ENCODE measurements around the gene ADAR. TPM values are rescaled to one million over a fixed set of nuclear protein-coding genes. Genes with fewer than 3 reads are reported as not detected.
A peak's percentile ranks its signal among the peaks of the same experiment; 100 is the strongest.

Gene ADAR
- total and polyA plus RNA-seq, 2 experiments from 2014 or later: 61.3 to 71.3 TPM

- Histone ChIP-seq H3K9me3 (ENCODE audit: low read depth) (no peaks in the 10 kb centered on the region), H3K27me3 (replicated peaks; ENCODE audit: insufficient read depth) (0 out of 2 replicates have a peak, but pooled peaks cover 8% of the 10 kb centered on the region), H3K9me2 (ENCODE audit: insufficient read depth) (no peaks in the 10 kb centered on the region), H3K4me1 (ENCODE audit: insufficient read depth) (0 out of 2 replicates have a peak, but pooled peaks cover 7% of the 10 kb centered on the region), H2AFZ (no peak overlapping the region), H3K4me2 (ENCODE audit: unreplicated experiment) (no peak overlapping the region), H3K27ac (no peak overlapping the region), H3K9ac (no peak overlapping the region), H3K4me3 (no peak overlapping the region), H3K79me2 (ENCODE audit: insufficient read depth) (no peaks in the 10 kb centered on the region), H3K36me3 (ENCODE audit: low read depth) (peaks cover 11% of the 10 kb centered on the region; the same call in 1 of the 2 replicates), H3F3A (ENCODE audit: insufficient read depth) (peaks cover 35% of the 10 kb centered on the region), H4K20me1 (ENCODE audit: insufficient read depth) (no peaks in the 10 kb centered on the region)
- DNase-seq: peak; percentile 82
- 71 to 77% methylated on average over 13 of the region's 13 CpGs for WGBS, 2 experiments (ENCODE audit: low coverage in 1 of 2, low lambda C conversion rate in 2 of 2, missing lambda C conversion rate in 2 of 2)
- in situ Hi-C loops (cut with MboI): no loop called here
- no peak for TF ChIP-seq EZH2phosphoT487 (IDR thresholded peaks at IDR 0.05; ENCODE audit: insufficient read depth, low read depth)
- no peak for TF ChIP-seq EZH2 (IDR thresholded peaks at IDR 0.05; ENCODE audit: insufficient read depth, poor library complexity, severe bottlenecking)
Measured at GRCh38 chr1:154546264-154547063, 61.5 kb downstream of the ADAR start.

GRCh38 chr1:154541231-154541630 lies 66.8 kb downstream of the ADAR start:
- WGBS, 2 experiments (ENCODE audit: low coverage in 1 of 2, low lambda C conversion rate in 2 of 2, missing lambda C conversion rate in 2 of 2): 64 to 71% methylated on average over 5 to 6 of the region's 6 CpGs
- H3K27me3 ChIP-seq (replicated peaks; ENCODE audit: insufficient read depth): peaks cover 11% of the 10 kb centered on the region; the same call in 1 of the 2 replicates
- no peak for TF ChIP-seq EZH2phosphoT487 (IDR thresholded peaks at IDR 0.05; ENCODE audit: insufficient read depth, low read depth)
- TF ChIP-seq EZH2 (IDR thresholded peaks at IDR 0.05; ENCODE audit: insufficient read depth, poor library complexity, severe bottlenecking): no peak
- no peaks in the 10 kb centered on the region for H3K9me3 ChIP-seq (ENCODE audit: low read depth)
- no peaks in the 10 kb centered on the region for H3K79me2 ChIP-seq (ENCODE audit: insufficient read depth)
- H3K36me3 ChIP-seq (ENCODE audit: low read depth): no peaks in the 10 kb centered on the region
- H4K20me1 ChIP-seq (ENCODE audit: insufficient read depth): no peaks in the 10 kb centered on the region
- H3K9ac ChIP-seq: no peak overlapping the region
- in situ Hi-C loops (cut with MboI): no loop called here
- no peak overlapping the region for H3K4me3 ChIP-seq
- H3F3A ChIP-seq (ENCODE audit: insufficient read depth): no peaks in the 10 kb centered on the region
- H3K4me2 ChIP-seq (ENCODE audit: unreplicated experiment): no peak overlapping the region
- no peak overlapping the region for H2AFZ ChIP-seq
- H3K9me2 ChIP-seq (ENCODE audit: insufficient read depth): no peaks in the 10 kb centered on the region
- H3K27ac ChIP-seq: no peak overlapping the region
- DNase-seq: no peak
- no peaks in the 10 kb centered on the region for H3K4me1 ChIP-seq (ENCODE audit: insufficient read depth)

GRCh38 chr1:154539486-154540483 lies 68.2 kb downstream of the ADAR start:
- Histone ChIP-seq H3K4me3 (no peak overlapping the region), H3K27ac (no peak overlapping the region), H2AFZ (no peak overlapping the region), H3K36me3 (ENCODE audit: low read depth) (no peaks in the 10 kb centered on the region), H3K9me2 (ENCODE audit: insufficient read depth) (no peaks in the 10 kb centered on the region), H3K4me2 (ENCODE audit: unreplicated experiment) (no peak overlapping the region), H3K79me2 (ENCODE audit: insufficient read depth) (no peaks in the 10 kb centered on the region), H3F3A (ENCODE audit: insufficient read depth) (no peaks in the 10 kb centered on the region), H4K20me1 (ENCODE audit: insufficient read depth) (no peaks in the 10 kb centered on the region), H3K9ac (no peak overlapping the region), H3K4me1 (ENCODE audit: insufficient read depth) (no peaks in the 10 kb centered on the region), H3K27me3 (replicated peaks; ENCODE audit: insufficient read depth) (peaks cover 25% of the 10 kb centered on the region), H3K9me3 (ENCODE audit: low read depth) (no peaks in the 10 kb centered on the region)
- TF ChIP-seq EZH2phosphoT487 (IDR thresholded peaks at IDR 0.05; ENCODE audit: insufficient read depth, low read depth) (no peak), EZH2 (IDR thresholded peaks at IDR 0.05; ENCODE audit: insufficient read depth, poor library complexity, severe bottlenecking) (no peak)
- DNase-seq: no peak
- in situ Hi-C loops (cut with MboI): no loop called here
- WGBS, 2 experiments (ENCODE audit: low coverage in 1 of 2, low lambda C conversion rate in 2 of 2, missing lambda C conversion rate in 2 of 2): 63 to 65% methylated on average over 9 of the region's 9 CpGs

GRCh38 chr1:154536570-154536969 lies 71.4 kb downstream of the ADAR start:
- in situ Hi-C loops (cut with MboI): no loop called here
- no peaks in the 10 kb centered on the region for H3K9me3 ChIP-seq (ENCODE audit: low read depth)
- TF ChIP-seq EZH2phosphoT487 (IDR thresholded peaks at IDR 0.05; ENCODE audit: insufficient read depth, low read depth) (no peak), EZH2 (IDR thresholded peaks at IDR 0.05; ENCODE audit: insufficient read depth, poor library complexity, severe bottlenecking) (no peak)
- H2AFZ ChIP-seq: no peak overlapping the region
- 20 to 21% methylated on average over 7 of the region's 7 CpGs for WGBS, 2 experiments (ENCODE audit: low coverage in 1 of 2, low lambda C conversion rate in 2 of 2, missing lambda C conversion rate in 2 of 2)
- H3K9me2 ChIP-seq (ENCODE audit: insufficient read depth): no peaks in the 10 kb centered on the region
- H3K9ac ChIP-seq: no peak overlapping the region
- no peaks in the 10 kb centered on the region for H3K79me2 ChIP-seq (ENCODE audit: insufficient read depth)
- H3K36me3 ChIP-seq (ENCODE audit: low read depth): no peaks in the 10 kb centered on the region
- H3K4me3 ChIP-seq: no peak overlapping the region
- H3K27ac ChIP-seq: no peak overlapping the region
- peak; percentile 32 for DNase-seq
- no peaks in the 10 kb centered on the region for H3F3A ChIP-seq (ENCODE audit: insufficient read depth)
- no peaks in the 10 kb centered on the region for H3K4me1 ChIP-seq (ENCODE audit: insufficient read depth)
- H3K27me3 ChIP-seq (replicated peaks; ENCODE audit: insufficient read depth): peaks cover 26% of the 10 kb centered on the region
- no peaks in the 10 kb centered on the region for H4K20me1 ChIP-seq (ENCODE audit: insufficient read depth)
- H3K4me2 ChIP-seq (ENCODE audit: unreplicated experiment): no peak overlapping the region
